NCI-H69 (cell line): Measurements from ENCODE around the gene FAM114A1.
"Not testable (repeated sequence)": the region's sequence is repeated elsewhere in the genome, so short reads cannot be mapped to it uniquely, and the experiment has no call there.

Experiments
- DNase-seq: peaks from one replicate; lab custom pipeline; 2025; lab: John Stamatoyannopoulos, UW

FAM114A1 gene

DNA sequence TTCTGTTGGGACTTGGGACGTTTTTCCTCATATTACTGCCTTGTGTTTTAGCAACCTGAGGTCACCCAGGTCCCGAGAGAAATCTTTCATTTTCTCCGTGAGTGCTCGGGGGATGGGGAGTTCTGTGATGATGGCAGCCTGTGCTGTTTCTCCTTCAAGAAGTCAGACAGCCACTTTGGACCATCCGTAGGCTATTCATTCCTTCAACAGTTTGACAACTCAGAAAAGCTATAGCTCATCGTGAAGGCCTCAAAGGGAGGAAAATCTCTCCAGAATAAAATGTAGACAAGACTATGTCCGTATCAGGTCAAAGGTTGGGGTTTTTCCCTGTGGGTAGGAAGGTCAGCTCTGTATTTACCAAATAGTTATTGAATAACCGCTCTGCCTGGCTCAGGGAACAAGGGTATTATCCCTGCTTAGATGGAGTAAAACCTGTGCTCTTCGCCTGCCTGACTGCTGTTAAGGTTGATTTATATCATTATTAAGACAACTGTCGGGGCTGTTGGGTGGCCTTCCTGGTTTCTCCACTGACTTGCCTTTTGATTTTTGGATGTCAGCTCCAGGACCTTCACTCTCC is 36.6 kb downstream of the FAM114A1 start:
- DNase-seq, result no peak

DNA sequence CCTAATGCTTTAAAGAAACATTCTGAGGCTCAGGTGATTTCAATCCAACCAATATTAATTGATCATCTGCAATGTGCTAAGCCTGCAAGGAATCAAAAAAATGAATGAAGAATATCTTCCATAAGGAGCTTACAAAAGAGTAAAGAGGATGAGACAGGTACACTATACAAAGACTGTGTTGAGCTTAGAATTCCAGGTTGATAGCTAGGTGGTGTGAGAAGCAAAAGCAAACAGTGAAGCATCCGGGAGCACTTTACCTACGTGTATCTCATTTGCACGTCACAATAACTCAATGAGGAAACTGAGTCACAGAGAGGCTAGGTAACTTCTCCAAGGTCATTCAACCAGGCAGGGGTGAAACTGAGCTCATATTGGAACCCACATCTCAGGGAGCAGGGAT is 37.1 kb downstream of the FAM114A1 start:
- no peak for DNase-seq

DNA sequence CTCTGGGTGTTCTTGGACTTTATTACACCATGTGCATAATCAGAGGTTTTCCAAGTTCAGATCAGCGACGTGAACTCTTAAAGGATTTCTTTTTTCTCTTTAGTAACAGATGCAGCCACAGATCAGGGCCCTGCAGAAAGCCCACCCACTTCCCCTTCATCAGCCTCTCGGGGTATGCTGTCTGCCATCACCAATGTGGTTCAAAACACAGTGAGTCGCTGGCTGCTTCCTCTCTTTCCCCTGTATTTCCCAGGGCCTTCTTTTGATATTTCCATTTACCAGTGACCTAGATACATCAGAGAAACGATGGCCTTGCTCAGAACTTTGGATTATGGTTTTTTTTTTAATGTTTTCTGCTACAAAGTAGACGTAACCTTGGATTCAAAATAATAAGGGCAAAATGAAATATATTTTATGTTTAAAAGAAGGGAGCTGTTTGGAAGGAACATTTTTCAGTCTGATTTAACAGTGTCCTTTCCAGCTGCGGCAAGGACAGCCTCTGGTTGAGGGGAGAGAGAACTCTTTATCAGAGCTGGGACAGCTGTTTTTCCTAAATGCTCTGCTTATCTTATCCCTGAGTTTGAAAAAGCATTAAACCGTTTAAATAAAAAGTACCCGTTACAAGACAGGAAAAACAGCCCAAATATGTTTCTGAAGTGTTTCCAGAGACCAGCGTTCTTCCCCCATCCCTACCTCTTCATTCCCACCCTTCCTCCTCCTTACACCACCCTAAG is 38.2 kb downstream of the FAM114A1 start:
- no peak for DNase-seq

DNA sequence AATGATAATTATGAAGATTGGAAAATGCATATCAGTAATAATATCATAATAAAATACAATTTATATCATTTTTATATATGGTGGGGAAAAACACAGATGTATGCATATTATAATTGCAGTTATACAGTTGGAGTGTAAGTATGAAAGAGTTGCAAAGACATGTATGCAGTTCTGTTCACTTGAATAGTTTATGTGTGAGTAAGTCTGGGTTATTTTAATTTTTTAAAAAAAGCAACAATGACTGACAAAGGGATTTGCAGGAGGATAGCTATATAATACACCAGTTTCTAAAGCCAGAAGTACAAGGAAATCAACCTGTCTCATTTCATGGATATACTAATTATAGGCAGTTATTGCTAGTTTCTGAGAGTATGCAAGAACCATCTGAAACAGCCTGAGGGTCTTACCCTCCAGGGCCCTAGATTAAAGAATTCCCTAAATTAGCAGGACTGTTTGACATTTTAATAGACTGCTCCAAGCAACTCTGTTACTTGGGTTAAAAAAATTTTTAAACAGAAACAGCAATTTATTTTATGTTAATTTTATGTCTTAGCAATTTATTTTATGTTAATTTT is 40.2 kb downstream of the FAM114A1 start:
- DNase-seq, result no peak

DNA sequence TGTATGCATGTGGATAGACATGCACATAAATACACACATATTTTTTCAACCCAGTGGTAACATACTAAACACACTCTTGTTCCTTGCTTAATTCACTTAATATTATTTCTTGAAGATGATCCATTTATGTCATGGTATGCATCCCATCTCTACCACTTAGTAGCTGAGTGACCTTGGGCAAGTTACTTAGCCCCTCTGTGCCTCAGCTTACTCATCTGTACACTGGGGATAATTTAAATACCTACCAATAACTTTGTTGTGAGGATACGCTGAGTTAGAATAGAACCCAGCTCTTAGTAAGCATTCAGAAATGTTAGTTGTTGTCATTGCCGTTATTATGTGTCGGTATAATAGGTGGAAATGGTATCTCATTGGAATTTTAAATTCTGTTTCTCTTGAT is 41.4 kb downstream of the FAM114A1 start:
- DNase-seq, result no peak

DNA sequence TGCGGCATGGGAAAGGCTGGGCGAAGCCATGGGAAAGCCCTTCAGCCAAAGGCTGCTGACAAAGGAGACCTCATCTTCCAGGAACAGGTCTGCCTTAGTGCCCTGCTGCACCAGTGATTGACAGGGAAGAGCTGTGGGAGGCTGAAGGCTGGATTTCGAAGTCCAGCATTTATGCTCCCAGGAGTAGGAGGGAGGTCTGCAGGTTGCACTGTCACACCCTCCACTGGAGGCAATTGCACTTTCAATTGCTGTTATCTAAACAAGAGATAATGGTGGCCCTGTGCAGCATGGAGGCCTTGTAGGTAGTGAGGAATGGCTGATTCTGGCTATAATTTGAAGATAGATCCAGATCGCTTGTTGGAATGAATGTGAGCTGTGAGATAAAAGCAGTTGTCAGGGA is 43.7 kb downstream of the FAM114A1 start:
- DNase-seq, result no peak

DNA sequence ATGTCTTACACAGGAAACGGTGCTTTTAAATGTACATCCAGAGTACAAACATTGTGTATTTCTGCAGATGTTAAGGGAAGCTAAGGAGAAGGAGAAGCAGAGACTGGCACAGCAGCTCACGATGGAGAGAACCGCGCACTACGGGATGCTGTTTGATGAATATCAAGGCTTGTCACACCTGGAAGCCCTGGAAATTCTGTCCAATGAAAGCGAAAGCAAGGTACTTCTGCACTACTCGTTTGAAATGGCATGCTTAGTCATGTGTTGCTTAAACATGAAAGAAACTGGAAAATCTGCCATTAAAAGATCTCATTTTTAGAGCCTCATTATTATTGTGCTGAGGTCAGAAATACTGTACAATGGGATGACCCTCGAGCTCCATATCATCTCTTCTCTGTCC is 47.2 kb downstream of the FAM114A1 start:
- no peak for DNase-seq

DNA sequence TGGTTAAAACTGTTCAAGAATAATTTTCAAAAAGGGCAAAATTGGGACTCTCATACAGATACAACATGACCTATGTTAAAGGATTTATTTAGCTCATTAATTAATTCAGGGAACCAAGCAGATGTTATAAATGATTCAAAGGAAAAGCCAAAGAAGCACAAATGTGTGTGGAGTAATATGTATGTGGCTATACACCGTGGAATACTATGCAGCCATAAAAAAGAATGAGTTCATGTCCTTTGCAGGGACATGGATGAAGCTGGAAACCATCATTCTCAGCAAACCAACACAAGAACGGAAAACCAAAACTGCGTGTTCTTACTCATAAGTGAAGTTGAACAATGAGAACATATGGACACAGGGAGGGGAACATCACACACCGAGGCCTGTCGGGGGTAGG is 48.7 kb downstream of the FAM114A1 start:
- DNase-seq, result not testable (repeated sequence)

DNA sequence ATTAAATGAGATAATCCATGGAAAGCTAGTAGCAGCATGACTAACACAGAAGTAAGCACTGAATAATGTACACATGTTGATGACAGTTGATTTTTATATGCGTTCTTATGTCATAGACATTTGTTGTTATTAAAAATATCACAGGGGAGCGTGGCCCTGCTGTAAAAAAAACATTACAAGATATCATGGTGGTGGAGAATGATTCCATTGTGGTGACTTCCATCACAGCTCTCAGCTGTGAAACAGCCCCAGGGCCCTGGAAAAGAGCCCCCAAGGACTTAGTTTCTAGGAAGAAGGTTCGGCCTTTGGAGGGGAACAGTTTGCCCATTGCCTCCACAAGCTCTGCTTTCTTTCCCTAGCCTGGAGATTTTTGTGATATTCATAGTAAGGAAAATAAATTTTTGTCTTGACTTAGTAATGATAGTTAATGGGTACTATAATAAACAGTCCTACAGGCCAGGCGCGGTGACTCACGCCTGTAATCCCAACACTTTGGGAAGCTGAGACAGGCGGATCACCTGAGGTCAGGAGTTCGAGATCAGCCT is 49.9 kb downstream of the FAM114A1 start:
- no peak for DNase-seq

DNA sequence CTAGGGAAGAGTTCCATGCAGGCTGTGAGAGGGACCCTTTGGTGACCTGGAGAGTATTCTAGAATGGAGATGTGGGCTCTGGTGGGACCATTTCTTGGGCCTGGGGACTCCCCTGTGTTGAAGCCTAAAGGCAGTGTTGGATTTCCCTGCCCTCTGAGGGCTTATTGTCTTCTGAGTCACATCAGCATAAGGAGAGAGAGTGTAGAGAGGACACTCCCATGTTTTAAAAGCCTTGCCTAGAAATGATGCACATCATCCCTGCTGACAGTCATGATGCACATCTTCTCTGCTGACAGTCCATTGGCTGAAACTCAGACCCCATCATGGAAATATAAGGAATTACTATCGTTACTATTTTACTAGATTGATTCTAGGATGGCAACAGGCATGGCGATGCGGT is 51.9 kb downstream of the FAM114A1 start:
- DNase-seq, result no peak

DNA sequence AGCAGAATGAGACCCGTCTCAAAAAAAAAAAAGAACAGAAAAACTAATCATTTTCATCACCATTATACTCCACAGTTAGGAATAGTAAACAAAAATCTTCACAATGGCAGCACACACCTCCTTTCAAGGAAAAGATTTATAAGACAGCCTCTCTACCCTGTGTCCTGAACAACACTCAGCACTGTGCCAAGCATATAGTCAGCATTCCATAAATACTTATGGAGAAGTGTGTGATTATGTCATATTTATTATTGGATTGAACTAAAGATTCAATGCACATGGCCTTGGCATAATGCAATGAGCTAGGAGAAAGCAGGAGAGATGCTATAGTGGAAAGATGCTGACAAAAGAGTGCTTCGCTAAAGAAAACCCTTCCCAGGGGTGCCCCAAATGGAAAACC is 52.6 kb downstream of the FAM114A1 start:
- no peak for DNase-seq

DNA sequence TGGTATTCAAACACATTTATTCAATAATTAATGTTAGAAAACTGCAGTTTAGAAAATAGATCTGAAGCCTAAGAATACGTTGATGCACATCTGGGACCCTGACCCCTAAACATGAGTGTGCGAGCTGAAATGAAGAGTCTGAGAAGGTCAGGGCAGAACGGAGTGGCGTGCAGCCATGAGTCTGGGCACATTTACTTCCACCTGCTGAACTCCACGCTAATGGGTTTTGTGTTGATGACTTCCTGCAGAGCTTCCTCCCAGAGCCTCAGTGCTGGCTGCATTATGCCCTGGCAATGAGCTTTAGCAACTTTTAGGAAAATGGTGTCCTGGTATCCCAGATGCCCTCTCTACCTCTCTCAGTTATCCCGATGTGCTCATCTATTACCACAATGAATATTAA is 53.1 kb downstream of the FAM114A1 start:
- DNase-seq, result no peak

DNA sequence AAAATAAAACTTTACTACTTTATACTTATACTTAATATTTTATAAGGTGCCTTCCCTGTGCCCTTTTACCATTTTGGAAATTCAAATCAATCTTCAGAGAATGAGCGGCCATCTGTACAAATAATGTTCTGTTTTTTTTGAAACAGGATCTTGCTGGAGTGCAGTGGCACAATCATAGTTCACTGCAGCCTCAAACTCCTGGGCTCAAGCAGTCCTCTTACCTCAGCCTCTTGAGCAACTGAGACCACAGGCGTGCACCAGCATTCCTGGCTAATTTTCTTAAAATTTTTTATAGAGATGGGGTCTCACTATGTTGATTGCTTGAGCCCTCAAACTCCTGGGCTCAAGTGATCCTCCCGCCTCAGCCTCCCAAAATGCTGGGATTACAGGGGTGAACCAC is 53.5 kb downstream of the FAM114A1 start:
- no peak for DNase-seq

DNA sequence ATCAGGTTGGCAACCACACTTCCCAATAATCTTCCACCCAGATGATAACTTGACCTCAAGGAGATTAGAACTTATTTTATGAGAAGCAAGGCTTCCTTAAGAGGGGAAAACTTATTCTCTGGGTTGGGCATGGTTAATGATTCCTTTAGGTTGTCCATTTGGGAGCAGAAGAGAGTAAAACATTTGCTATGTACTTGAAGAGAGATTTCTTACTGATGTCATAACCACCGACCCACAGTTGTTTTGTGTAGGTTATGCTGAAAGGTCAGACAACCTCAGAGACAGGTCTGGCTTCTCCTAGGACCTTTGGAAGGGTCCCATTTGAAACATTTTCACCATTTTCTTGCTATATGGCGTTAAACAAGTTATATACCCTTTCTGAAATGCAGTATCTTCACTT is 56.1 kb downstream of the FAM114A1 start:
- no peak for DNase-seq

DNA sequence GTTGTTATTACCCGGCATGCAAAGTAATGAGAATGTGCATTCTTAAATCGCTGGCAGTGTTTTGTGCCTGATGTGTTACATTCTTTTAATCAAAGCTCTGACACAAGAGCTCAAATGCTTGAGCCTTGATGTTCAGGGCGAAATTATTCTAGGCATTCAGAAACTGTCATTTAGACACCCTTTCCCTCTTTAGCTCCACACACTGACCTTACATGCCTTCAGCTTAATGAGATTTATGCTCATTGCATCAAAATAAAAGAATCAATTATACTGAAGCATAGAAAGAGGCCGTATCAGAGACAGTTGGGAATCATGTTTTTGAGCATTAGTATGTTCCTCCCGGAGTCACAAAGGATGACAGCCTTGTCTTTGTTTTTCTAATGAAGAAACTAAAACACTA is 56.7 kb downstream of the FAM114A1 start:
- no peak for DNase-seq

DNA sequence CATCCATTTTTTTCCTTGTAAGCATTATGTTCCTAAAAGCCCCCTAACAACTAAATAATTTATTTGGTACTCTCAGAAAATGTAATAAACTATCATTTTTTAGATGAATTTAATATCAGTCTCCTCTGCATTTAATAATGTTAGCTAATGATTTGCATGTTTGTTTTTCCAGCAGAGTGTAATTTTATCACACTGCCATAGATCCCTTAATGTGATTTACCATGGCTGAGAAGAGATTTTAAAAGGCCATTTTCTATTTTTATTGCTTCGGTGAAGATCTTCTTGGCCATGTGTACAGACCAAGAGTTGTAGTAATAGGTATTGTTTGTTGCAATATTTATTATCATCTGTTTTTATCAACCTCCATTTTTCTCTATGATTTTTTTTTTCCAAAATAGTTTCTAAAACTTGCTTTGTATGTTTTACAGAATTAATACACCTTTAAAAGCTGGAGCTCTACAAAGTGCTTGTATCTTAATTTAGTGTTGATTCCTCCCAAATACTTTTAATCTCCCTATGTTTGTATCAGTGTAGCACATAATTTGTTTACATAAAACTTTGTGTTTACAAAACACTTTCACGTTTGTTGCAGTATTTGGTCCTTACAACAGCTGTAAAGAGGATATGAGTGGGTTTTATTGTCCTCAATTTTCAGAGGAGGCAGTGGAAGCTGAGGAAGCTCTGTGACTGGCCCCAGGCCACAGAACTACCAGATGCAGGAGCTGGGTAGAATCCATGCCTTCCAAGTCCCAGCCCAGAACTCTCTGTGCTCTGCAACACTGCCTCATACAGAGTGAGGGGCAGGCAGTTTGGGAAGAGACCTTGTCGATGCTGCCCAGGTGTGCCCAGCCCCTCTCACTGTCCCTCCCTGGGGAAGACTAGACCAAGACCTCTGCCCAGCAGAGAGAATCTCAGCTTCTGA is 58.1 kb downstream of the FAM114A1 start:
- no peak for DNase-seq

DNA sequence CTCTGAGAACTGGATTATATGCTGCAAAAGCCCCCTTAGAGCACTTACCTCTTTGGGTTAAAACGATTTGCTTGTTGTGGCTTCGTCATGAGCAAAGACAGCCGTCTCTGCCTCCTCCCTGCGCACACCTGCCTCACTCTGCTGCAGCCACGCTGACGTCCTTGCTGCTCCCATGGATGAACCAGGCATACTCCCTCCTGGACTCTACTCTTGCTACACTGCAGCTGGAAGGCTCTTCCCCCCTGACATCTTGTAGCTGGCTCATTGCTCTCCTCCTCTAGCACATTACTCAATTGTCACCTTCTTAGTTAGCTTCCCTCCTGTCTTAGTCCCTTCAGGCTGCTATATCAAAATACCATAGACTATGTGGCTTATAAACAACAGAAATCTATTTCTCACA is 59.3 kb downstream of the FAM114A1 start:
- no peak for DNase-seq

DNA sequence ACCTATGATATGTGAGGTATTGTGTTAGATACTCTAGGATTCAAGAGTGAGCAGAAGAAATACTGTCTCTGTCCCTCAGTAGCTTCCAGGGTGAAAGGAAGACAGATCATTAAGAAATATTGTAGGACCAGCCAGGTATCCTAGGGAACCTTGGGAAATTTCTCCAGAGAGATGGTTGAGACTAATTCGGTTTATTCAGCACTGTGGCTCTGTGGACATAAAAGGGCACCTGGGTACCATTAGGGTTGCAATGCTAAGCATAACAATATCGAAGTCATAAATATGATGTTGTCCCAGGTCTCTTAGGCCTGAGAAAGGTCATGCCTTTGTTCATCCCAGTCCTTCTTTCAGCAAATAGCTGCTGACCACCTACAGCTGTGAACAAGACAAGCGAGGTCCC is 61.0 kb downstream of the FAM114A1 start:
- DNase-seq, result no peak

DNA sequence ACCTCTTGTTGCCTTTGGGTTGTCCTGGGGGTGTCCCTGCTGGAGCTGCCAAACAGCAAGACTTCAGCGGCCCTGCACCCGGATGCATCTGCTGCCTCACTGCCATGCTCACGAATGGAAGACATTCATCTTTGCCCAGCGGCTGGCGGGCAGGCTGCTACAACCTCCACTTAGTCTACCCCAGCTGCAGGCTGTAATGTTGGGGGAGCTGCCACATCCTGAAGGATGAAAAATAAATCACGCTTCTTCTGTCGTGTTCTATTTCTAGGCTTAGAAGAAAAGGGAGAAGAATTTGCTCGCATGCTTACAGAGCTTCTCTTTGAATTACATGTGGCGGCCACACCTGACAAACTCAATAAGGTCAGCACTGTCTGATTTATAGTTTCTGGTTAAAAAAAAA is 61.4 kb downstream of the FAM114A1 start:
- no peak for DNase-seq

DNA sequence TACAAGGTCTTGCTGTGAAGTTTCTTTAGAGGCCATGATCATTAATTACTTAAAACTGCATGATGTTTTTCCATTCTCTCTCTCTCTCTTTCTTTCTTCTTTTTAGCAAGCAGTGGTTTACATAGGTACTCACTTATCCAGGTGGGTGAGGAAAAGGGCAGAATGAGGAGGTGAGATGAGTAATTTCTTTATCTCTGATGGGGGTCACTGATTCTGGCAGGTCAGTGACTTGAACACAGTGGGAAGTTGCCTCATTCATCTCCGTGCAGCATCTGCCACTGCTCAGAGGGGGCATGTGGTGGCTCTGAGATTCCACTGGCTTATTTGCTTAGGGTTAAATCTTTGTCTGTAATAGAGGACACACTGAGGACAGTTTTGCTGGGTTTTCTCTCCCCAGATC is 62.6 kb downstream of the FAM114A1 start:
- no peak for DNase-seq

DNA sequence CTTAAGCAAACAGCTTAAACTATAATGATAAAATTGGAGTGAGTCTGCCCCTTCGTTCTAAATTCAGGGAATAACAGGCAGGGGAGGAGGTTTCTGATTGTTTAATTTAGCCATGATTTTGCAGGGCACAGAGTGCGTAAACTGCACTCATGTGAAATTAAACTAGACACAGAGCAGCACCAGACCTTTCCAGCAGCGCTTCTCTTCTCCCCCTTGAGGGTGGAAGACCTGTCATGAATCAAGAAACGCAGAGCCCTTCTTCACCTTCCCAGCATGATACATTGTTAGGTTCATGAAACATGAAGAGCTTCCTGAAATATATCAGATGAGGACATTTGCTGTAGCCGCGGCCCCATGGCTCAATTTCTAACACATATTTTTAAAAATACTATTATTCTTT is 63.1 kb downstream of the FAM114A1 start:
- no peak for DNase-seq

DNA sequence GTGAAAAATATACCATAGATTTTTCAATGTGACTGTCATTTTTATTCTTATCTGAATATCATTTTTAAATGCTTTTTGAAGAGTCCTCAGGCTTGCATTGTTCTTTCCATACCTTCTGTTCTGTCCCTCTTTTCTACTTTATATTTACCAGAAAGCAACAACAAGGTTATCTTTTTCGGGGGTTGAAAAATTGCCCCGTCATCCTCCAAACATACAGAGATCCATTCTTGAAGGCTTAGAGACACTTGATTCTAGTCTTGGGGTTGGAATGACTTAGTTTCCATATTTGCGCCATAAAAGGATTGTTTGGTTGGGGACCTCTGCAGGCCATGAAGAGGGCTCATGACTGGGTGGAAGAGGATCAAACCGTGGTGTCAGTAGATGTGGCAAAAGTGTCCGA is 63.5 kb downstream of the FAM114A1 start:
- DNase-seq, result no peak
